K562 (cell line): ENCODE data around the gene DUSP5. TPM values are rescaled to one million over a fixed set of nuclear protein-coding genes. Genes with fewer than 3 reads are reported as not detected.

Source experiments
- ATAC-seq: fragments of 200-7000 bp; cut with Tn5 transposase; 3 replicates; pipeline ENCODE4 v1.9.1; 2020; ENCODE audit warnings: moderate library complexity
- BruUV-seq: library from RNA; stranded (reverse); fragments of 400-500 nt; replicated peaks from 2 replicates; lab custom pipeline; 2021; lab: Mats Ljungman, UMichigan
- CTCF ChIA-PET: fragments of 300-600 bp; formaldehyde crosslinking; extraction: SDS; loops from one replicate; lab custom pipeline; 2021; ENCODE audit warnings: low intra/inter-chr PET ratio; lab: Yijun Ruan, JAX
- POLR2A ChIA-PET: fragments of 300-600, 350-650 bp; sonication (Branson Sonifier 250); formaldehyde crosslinking; extraction: SDS; loops from one replicate; lab custom pipeline; 2021; ENCODE audit warnings: antibody characterized with exemption, inconsistent platforms; lab: Yijun Ruan, JAX
- DNase-seq, 4 experiments: peaks; one replicate each; pipeline versions ENCODE4 v3.0.0 to v3.0.0-alpha.2; 2011 to 2018; ENCODE audit warnings: low spot score in 3 of 4, mixed read lengths in 3 of 4; ENCODE audit errors: extremely low read depth in 1 of 4
- FAIRE-seq: peaks from 2 replicates; lab custom pipeline; 2011; peaks lifted over from hg19 to GRCh38; lab: Jason Lieb, UNC
- H2AFZ ChIP-seq: 2 replicates; pipeline ENCODE4 v1.6.0; 2011; ENCODE audit warnings: low read depth, low read length, control low read depth, inconsistent platforms
- H3K27ac ChIP-seq: fragments of 200-600 bp; 3 replicates; pipeline ENCODE4 v1.8.0; 2011; ENCODE audit warnings: low read depth, mild to moderate bottlenecking, control low read depth, inconsistent platforms, low read length, moderate library complexity, mixed read lengths; ENCODE audit errors: extremely low read depth
- H3K27me3 ChIP-seq, 2 experiments: fragments of 300-600 bp in 1 of 2; 2 replicates in 1 of 2; 3 replicates in 1 of 2; pipeline versions ENCODE4 v1.6.0 to v1.8.0; 2011; ENCODE audit warnings: inconsistent platforms in 2 of 2, low read length in 2 of 2, mild to moderate bottlenecking in 1 of 2, mixed read lengths in 1 of 2, moderate library complexity in 1 of 2; ENCODE audit not compliant: control insufficient read depth in 2 of 2, insufficient read depth in 2 of 2
- H3K36me3 ChIP-seq: fragments of 300-600 bp; 3 replicates; pipeline ENCODE4 v1.8.0; 2011; ENCODE audit warnings: mild to moderate bottlenecking, low read length, inconsistent platforms; ENCODE audit not compliant: control insufficient read depth, insufficient read depth
- H3K4me1 ChIP-seq, 2 experiments: fragments of 200-600 bp in 1 of 2; replicated peaks in 1 of 2; 2 replicates in 1 of 2; 3 replicates in 1 of 2; pipeline versions ENCODE4 v1.5.1 to v1.8.0; 2011; ENCODE audit warnings: inconsistent platforms in 2 of 2, low read length in 2 of 2, mild to moderate bottlenecking in 1 of 2, mixed read lengths in 1 of 2, moderate library complexity in 1 of 2; ENCODE audit not compliant: control insufficient read depth in 2 of 2, insufficient read depth in 2 of 2
- H3K4me2 ChIP-seq: 2 replicates; pipeline ENCODE4 v1.6.1; 2011; ENCODE audit warnings: low read length, control low read depth, inconsistent platforms, mixed read lengths; ENCODE audit not compliant: insufficient read depth
- H3K4me3 ChIP-seq: fragments of 200-600 bp; sonication (generic), shearing (Covaris generic); 2 replicates; pipeline ENCODE4 v1.5.1; 2016; ENCODE audit warnings: control low read depth, inconsistent platforms
- H3K79me2 ChIP-seq: fragments of 200-600 bp; 3 replicates; pipeline ENCODE4 v1.8.0; 2011; ENCODE audit warnings: low read length, inconsistent platforms; ENCODE audit not compliant: control insufficient read depth, insufficient read depth
- H3K9ac ChIP-seq, 2 experiments: 2 replicates each; pipeline versions ENCODE4 v1.6.0 to v1.6.1; 2011; ENCODE audit warnings: low read depth in 2 of 2, low read length in 2 of 2, control low read depth in 1 of 2, inconsistent platforms in 1 of 2, mild to moderate bottlenecking in 1 of 2, mixed read lengths in 1 of 2; ENCODE audit not compliant: insufficient read depth in 1 of 2
- H3K9me1 ChIP-seq: one replicate; pipeline ENCODE4 v1.6.0; 2011; ENCODE audit warnings: inconsistent platforms, mild to moderate bottlenecking, low read length, moderate library complexity; ENCODE audit not compliant: control insufficient read depth, insufficient read depth
- H3K9me3 ChIP-seq: replicated peaks from 2 replicates; pipeline ENCODE4 v1.5.1; 2011; ENCODE audit warnings: low read depth, low read length, inconsistent platforms; ENCODE audit not compliant: control insufficient read depth, insufficient read depth
- H4K20me1 ChIP-seq: replicated peaks from 2 replicates; pipeline ENCODE4 v1.6.1; 2011; ENCODE audit warnings: low read length, inconsistent platforms, mixed read lengths; ENCODE audit not compliant: control insufficient read depth, insufficient read depth
- ARID2 ChIP-seq: fragments of 450-650 bp; IDR thresholded peaks from 2 replicates; pipeline ENCODE4 v1.6.1; 2017; ENCODE audit warnings: antibody characterized with exemption, mild to moderate bottlenecking
- CAMTA2 ChIP-seq: fragments of 250-450 bp; sonication (Bioruptor Pico); conservative IDR thresholded peaks from 2 replicates; pipeline ENCODE4 v1.5.1; 2022
- HOXB6 ChIP-seq: fragments of 250-450 bp; sonication (Bioruptor Pico); IDR thresholded peaks from 2 replicates; pipeline ENCODE4 v1.5.1; 2022; ENCODE audit warnings: mild to moderate bottlenecking, borderline replicate concordance
- ILK ChIP-seq: fragments of 450-650 bp; IDR thresholded peaks from 2 replicates; pipeline ENCODE4 v1.6.1; 2016; ENCODE audit warnings: missing genetic modification characterization, low read depth, mild to moderate bottlenecking, missing compliant biosample characterization, moderate library complexity, borderline replicate concordance
- KAT8 ChIP-seq: fragments of 450-650 bp; IDR thresholded peaks from 2 replicates; pipeline ENCODE4 v1.6.1; 2016; ENCODE audit warnings: low read depth, mild to moderate bottlenecking
- MCM5 ChIP-seq: fragments of 450-650 bp; IDR thresholded peaks from 2 replicates; pipeline ENCODE4 v1.6.1; 2016; ENCODE audit warnings: low read depth
- MEIS2 ChIP-seq: fragments of 450-650 bp; IDR thresholded peaks from 2 replicates; pipeline ENCODE4 v1.6.1; 2014; ENCODE audit warnings: mild to moderate bottlenecking; ENCODE audit not compliant: partially characterized antibody
- MTA3 ChIP-seq: fragments of 450-650 bp; formaldehyde crosslinking; IDR thresholded peaks from 2 replicates; pipeline ENCODE4 v1.6.1; 2017; ENCODE audit warnings: mild to moderate bottlenecking, borderline replicate concordance
- NBN ChIP-seq: fragments of 450-650 bp; IDR thresholded peaks from 2 replicates; pipeline ENCODE4 v1.6.1; 2016; ENCODE audit warnings: low read depth, mild to moderate bottlenecking
- RBFOX2 ChIP-seq: fragments of 200-400 bp; formaldehyde crosslinking; IDR thresholded peaks from 2 replicates; pipeline ENCODE4 v1.6.1; 2017; ENCODE audit warnings: low read depth, mild to moderate bottlenecking, low read length, moderate library complexity
- RFX1 ChIP-seq: fragments of 450-650 bp; IDR thresholded peaks from 2 replicates; pipeline ENCODE4 v1.6.1; 2016; ENCODE audit warnings: mild to moderate bottlenecking, moderate library complexity
- SIN3B ChIP-seq: fragments of 450-650 bp; IDR thresholded peaks from 2 replicates; pipeline ENCODE4 v1.6.1; 2017; ENCODE audit warnings: low read depth, mild to moderate bottlenecking, moderate library complexity
- STAT5B ChIP-seq: fragments of 250-450 bp; sonication (Bioruptor Pico); IDR thresholded peaks from 2 replicates; pipeline ENCODE4 v1.8.0; 2021; ENCODE audit warnings: mild to moderate bottlenecking, inconsistent platforms
- ZNF143 ChIP-seq: sonication (generic); formaldehyde crosslinking; IDR thresholded peaks from 2 replicates; pipeline ENCODE4 v1.9.0; 2022; ENCODE audit warnings: mild to moderate bottlenecking, missing genetic modification reagents
- ZNF197 ChIP-seq: fragments of 200-800 bp; sonication (Bioruptor generic); IDR thresholded peaks from 2 replicates; pipeline ENCODE4 v1.6.1; 2016; ENCODE audit warnings: low read depth, missing genetic modification characterization, missing compliant biosample characterization
- ZNF224 ChIP-seq: sonication (generic); formaldehyde crosslinking; IDR thresholded peaks from 2 replicates; pipeline ENCODE4 v1.8.0; 2022; ENCODE audit warnings: mild to moderate bottlenecking, missing genetic modification reagents
- WGBS: fragments of 100-300 bp; shearing (Covaris generic); methylation state at CpG from one replicate; pipeline ENCODE4 v1.1.6; 2016; ENCODE audit warnings: low coverage, mixed read lengths; ENCODE audit not compliant: insufficient coverage; ENCODE audit errors: missing lambda C conversion rate; 5-methylcytosine and 5-hydroxymethylcytosine counted together
- in situ Hi-C: fragments of 300-500 bp; cut with MboI; formaldehyde crosslinking; loops from 4 replicates; pipeline ENCODE4 v1.15.0; 2018; ENCODE audit warnings: inconsistent platforms, mixed read lengths
- intact Hi-C: fragments of 100-400 bp; cut with micrococcal nuclease; formaldehyde crosslinking; loops from 2 replicates; pipeline ENCODE4 v1.14.2; 2022
- polyA plus RNA-seq, 8 experiments: library from polyadenylated mRNA; depleted of rRNA in 4 of 8; stranded (reverse) in 5 of 8; unstranded in 3 of 8; fragments of >200 nt; fragmentation: Nextera tagmentation in 2 of 8; fragmentation: Illumina TruSeq in 1 of 8; extraction: Ambion mirVana in 2 of 8; extraction: Trizol in 1 of 8; gene quantifications; 2 replicates each; pipeline versions ENCODE4 v1.2.1 to v1.2.3, GENCODE V29; 2011 to 2014; ENCODE audit warnings: inconsistent platforms in 1 of 8, missing spikeins in 1 of 8
- total RNA-seq, 7 experiments: library from RNA; depleted of rRNA in 6 of 7; stranded (reverse); fragments of >200 nt in 6 of 7; fragmentation: Illumina TruSeq in 2 of 7; extraction: Trizol in 2 of 7; gene quantifications; 2 replicates each; pipeline versions ENCODE4 v1.2.1 to v1.2.3, GENCODE V29; 2011 to 2021; ENCODE audit warnings: low replicate concordance in 1 of 7
- TF ChIP-seq, protein P1 (sequence below): sonication (generic); formaldehyde crosslinking; IDR thresholded peaks from 2 replicates; pipeline ENCODE4 v1.8.1; 2023; ENCODE audit warnings: mild to moderate bottlenecking, missing genetic modification reagents
- TF ChIP-seq, protein P2 (sequence below): fragments of 450-650 bp; IDR thresholded peaks from 2 replicates; pipeline ENCODE4 v1.6.1; 2017; ENCODE audit warnings: antibody characterized with exemption
- TF ChIP-seq, protein P3 (sequence below): fragments of 250-450 bp; sonication (Bioruptor Pico); IDR thresholded peaks from 2 replicates; pipeline ENCODE4 v1.5.0; 2021

DUSP5 gene
- total and polyA plus RNA-seq, 9 of the 15 experiments (the other 6 are each of a cell fraction or from before 2014, with no cell fraction given), result 0.49 to 3.4 (median 2.0) TPM

DNA sequence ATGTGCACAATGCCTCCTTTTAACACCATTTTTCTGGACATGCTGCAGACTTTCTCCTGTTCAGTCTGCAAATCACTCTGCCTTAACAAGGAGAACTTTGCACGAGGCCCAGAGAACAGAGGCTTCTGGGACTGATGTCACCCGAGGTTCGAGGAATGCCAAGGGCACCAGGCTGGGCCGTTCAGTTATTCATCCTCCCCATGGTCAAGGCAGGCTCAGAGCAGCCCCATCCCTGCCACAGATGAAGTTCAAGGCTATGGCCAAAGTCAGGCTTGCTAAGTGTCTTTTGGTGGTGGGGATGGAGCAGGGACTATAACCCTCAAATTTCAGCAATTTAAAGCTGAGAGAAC, 9.4 kb upstream of the DUSP5 start:
- ChIA-PET CTCF (no interaction called here), POLR2A (interaction anchor here (0.7 kb wide), 1 partner anchor 12 kb away, joined by 4 read pairs; no protein-coding TSS in a partner anchor)
- WGBS, result 0% methylated on average over 3 of the region's 4 CpGs
- FAIRE-seq (no peak), DNase-seq (no peak), ATAC-seq (no peak; the same call in 2 of the 3 replicates)
- H3K36me3 ChIP-seq, result no peaks in the 10 kb centered on the region
- H3K9ac ChIP-seq, result no peak overlapping the region
- in situ Hi-C loops, result no loop called here
- H3K27me3 ChIP-seq, result no peaks in the 10 kb centered on the region; a peak in 1 of 5 replicates
- TF ChIP-seq ILK (tag), result no peak
- no peak for TF ChIP-seq ZNF197 (CRISPR knock-in tag)
- TF ChIP-seq, protein P1, sequence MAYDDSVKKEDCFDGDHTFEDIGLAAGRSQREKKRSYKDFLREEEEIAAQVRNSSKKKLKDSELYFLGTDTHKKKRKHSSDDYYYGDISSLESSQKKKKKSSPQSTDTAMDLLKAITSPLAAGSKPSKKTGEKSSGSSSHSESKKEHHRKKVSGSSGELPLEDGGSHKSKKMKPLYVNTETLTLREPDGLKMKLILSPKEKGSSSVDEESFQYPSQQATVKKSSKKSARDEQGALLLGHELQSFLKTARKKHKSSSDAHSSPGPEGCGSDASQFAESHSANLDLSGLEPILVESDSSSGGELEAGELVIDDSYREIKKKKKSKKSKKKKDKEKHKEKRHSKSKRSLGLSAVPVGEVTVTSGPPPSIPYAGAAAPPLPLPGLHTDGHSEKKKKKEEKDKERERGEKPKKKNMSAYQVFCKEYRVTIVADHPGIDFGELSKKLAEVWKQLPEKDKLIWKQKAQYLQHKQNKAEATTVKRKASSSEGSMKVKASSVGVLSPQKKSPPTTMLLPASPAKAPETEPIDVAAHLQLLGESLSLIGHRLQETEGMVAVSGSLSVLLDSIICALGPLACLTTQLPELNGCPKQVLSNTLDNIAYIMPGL, result no peak
- no peak for TF ChIP-seq CAMTA2 (CRISPR knock-in tag)
- no peak for TF ChIP-seq MEIS2
- no peak for TF ChIP-seq HOXB6 (CRISPR knock-in tag)
- no peak for TF ChIP-seq SIN3B
- TF ChIP-seq ZNF224 (CRISPR knock-in tag), result no peak
- TF ChIP-seq ZNF143 (CRISPR knock-in tag), result no peak
- no peak for TF ChIP-seq RFX1
- no peak for TF ChIP-seq MCM5
- TF ChIP-seq, protein P2, sequence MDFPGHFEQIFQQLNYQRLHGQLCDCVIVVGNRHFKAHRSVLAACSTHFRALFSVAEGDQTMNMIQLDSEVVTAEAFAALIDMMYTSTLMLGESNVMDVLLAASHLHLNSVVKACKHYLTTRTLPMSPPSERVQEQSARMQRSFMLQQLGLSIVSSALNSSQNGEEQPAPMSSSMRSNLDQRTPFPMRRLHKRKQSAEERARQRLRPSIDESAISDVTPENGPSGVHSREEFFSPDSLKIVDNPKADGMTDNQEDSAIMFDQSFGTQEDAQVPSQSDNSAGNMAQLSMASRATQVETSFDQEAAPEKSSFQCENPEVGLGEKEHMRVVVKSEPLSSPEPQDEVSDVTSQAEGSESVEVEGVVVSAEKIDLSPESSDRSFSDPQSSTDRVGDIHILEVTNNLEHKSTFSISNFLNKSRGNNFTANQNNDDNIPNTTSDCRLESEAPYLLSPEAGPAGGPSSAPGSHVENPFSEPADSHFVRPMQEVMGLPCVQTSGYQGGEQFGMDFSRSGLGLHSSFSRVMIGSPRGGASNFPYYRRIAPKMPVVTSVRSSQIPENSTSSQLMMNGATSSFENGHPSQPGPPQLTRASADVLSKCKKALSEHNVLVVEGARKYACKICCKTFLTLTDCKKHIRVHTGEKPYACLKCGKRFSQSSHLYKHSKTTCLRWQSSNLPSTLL, result no peak
- TF ChIP-seq KAT8, result no peak
- TF ChIP-seq MTA3, result no peak
- no peak for TF ChIP-seq NBN
- no peak for TF ChIP-seq STAT5B (CRISPR knock-in tag)
- TF ChIP-seq RBFOX2, result no peak
- no peak for TF ChIP-seq ARID2
- TF ChIP-seq, protein P3, sequence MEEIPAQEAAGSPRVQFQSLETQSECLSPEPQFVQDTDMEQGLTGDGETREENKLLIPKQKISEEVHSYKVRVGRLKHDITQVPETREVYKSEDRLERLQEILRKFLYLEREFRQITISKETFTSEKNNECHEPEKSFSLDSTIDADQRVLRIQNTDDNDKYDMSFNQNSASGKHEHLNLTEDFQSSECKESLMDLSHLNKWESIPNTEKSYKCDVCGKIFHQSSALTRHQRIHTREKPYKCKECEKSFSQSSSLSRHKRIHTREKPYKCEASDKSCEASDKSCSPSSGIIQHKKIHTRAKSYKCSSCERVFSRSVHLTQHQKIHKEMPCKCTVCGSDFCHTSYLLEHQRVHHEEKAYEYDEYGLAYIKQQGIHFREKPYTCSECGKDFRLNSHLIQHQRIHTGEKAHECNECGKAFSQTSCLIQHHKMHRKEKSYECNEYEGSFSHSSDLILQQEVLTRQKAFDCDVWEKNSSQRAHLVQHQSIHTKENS (CRISPR knock-in tag), result no peak
- H3K79me2 ChIP-seq, result no peaks in the 10 kb centered on the region
- no peak overlapping the region for H3K4me3 ChIP-seq
- H2AFZ ChIP-seq, result no peak overlapping the region
- no peak overlapping the region for H3K27ac ChIP-seq
- H3K4me2 ChIP-seq, result no peak overlapping the region
- H3K4me1 ChIP-seq, result peaks cover 2 to 21% of the 10 kb centered on the region in 2 experiments; a peak in 3 of 5 replicates
- intact Hi-C loops, result no loop called here
- no peaks in the 10 kb centered on the region for H3K9me3 ChIP-seq
- BruUV-seq, result no TSS peak
- no peaks in the 10 kb centered on the region for H3K9me1 ChIP-seq
- H4K20me1 ChIP-seq, result no peaks in the 10 kb centered on the region
